ENCODE results near the gene LYPD1.
"Not testable (repeated sequence)": the region's sequence is repeated elsewhere in the genome, so short reads cannot be mapped to it uniquely, and the experiment has no call there.

Gene LYPD1, protein sequence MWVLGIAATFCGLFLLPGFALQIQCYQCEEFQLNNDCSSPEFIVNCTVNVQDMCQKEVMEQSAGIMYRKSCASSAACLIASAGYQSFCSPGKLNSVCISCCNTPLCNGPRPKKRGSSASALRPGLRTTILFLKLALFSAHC

DNA sequence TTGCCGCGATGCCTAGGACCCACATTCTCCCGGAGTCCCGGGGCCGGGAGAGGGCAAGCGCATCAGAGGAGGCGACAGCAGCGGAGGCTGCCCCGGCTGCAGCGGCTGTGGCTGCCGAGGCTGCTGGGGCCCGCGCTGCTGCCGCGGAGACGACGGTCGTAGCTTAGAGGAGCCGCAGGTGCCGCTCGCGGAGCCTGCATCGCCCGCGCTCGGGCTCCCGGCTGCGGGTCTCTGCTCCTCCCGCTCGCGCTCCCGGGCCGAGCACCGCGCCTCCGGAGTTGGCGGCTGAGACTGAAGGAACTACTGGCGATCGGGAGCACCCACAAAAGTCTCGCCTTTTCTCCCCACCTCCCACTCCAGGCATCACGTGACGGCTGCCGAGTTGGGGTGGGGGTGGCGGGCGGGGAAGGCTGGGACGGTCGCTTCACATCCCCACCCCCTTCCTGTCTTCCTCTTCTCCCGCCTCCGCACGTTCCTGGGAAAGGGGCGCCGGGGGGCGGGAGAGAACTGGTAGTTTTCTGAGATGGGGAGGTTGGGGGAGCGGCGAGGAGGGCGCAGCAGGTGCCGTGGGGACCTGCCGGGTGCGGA lies at the start of gene LYPD1:
LYPD1 (minus strand) TSS at position 298 of the 588 bp plus-strand sequence; CDS start at position 25, 273 bp downstream.
- no peak for DNase-seq

DNA sequence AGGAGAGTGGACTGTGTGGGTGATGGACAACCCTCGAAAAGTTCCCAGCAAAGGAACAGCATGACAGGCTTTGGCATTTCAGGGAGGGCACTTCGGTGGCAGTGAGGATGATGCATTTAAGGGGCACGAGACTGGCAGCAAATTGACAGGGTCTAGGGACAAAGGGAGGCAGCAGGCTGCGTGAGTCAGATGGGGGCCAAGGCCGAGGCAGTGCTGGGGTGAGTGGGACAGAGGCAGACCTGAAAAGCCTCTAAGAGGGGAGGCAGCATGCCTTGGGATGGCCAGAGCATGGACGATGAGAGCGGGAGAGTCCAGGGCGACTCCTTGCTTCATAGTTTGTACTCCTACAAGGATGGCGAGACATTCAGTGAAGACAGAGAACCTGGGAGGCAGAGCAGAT lies 49.5 kb upstream of the LYPD1 start:
- no peak for DNase-seq

DNA sequence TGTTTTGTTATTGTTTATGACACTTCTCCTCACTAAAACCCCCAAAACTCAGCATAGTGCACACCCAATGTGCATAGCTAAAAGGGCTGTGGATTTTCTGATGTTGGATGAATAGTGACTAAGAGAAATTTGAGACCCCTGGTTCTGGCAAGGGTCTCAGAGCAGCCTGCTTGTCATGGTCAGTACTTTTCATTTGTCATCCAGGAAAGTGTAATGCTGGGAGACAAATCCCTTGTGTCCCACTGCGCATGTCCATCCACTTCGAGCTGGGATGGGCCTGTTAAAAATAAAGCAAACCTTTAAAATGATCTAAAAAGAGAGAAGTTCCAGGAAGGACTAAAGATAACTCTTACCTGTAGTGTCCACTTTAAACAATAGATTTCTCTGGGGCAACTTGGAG lies 46.9 kb upstream of the LYPD1 start:
- no peak for DNase-seq

DNA sequence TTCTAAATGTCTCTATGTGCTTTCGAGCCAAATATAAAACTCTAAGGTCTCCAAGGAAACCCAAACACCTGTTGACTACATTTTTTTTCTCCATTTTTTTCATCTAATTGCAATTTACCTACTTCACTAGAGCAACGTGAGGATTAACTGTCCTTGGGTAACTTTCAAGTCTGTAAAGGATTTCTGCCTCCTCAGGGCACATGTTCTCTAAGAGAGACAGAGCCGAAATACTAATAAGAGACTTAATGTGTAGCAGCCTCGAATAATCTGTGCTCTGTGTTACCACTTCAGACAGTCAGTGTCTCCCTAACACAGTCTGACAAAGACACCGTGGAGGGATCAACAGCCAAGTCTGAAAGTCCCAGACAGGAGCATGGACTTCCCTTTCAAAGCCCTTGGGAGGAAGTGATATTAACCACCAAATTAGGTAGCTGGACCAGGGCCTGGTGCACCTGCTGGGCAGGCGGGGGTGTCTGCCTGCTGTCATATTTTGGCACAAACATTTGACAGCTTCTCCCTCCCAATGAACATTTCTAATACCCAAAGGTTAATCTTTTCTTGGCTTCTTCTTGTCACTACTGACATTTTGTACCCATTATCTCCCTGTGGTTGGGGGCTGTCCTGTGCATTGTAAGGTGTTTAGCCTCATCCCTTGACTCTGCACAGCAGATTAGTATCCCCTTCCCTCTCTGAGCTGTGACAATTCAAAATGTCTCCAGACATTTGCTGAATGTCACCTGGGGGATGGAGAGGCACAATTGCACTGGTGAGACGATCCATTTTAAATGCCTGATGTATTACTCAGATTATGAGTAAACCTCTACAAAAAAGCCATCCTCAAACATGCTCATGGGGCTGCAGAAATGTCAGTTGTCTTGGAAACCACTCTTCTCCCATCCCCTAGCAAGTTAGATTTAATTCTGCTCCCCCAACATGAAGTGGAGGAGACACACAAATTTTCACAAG lies 45.7 kb upstream of the LYPD1 start:
- no peak for DNase-seq

GRCh38 chr2:132703396-132703795 lies 33.4 kb upstream of the LYPD1 start:
- no peak for DNase-seq

DNA sequence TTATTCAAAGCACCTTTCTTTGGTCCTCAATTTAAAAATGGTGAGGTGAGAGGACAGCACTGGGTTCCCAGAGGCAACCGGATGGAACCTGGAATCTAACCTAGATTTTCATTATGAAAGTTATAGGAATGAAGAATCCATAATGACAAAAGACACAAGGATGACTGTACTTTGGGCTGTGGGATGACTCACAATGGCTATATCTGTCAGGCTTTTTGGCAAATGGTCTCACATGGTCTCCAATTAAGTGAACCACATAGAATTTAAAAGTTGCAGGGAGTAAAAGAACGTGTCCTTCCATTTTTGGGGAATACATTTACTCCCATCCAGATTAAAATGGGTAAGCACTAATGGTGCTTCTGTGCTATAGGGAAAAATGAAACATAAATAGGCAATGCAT lies 31.8 kb upstream of the LYPD1 start:
- no peak for DNase-seq

GRCh38 chr2:132699802-132700201 lies 29.8 kb upstream of the LYPD1 start:
- DNase-seq: not testable (repeated sequence)

DNA sequence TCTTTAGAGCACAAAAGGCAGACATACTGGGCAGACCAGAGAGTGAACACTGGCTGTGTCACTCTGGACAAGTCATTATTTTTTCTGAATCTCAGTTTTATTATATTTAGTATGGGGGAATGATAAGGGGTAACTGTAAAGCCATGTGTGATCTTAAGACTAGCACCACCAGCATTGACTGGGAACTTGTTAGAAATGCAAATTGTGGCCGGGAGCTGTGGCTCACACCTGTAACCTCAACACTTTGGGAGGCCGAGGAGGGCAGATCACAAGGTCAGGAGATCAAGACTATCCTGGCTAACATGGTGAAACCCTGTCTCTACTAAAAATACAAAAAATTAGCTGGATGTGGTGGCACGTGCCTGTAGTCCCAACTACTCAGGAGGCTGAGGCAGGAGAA lies 28.3 kb upstream of the LYPD1 start:
- not testable (repeated sequence) for DNase-seq

DNA sequence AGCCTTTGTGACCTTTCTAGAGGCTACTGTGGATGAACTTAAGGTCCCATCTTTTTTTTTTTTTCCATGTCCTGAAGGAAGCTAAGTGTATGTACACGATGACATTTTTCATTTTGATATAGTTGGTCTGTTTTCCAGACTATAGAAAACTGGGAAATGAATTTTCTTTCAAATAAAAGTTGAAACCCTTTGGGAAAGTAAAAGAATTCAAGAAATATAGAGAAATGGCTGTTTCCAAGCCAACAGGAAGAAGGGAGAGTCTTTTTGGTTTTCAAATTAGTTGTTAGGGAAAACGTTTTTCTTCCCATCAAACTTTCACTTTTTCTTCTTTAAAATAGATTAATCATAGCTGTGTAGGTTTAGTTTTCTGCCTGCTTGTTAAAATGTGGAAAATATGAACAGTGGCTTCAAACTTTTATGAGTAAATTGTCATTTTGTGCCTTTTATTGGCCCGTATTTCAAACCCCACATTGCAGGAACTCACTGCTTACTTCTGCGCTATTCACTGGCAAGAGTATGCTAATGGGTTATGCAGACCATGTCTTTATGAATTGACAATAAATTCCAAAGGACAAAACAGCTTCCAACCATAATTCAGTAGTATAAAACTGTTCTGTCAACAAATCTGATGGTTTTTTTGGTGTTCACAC lies 27.7 kb upstream of the LYPD1 start:
- DNase-seq: no peak

- no peak for DNase-seq
Observed at GRCh38 chr2:132692816-132693215, 22.8 kb upstream of the LYPD1 start.

DNA sequence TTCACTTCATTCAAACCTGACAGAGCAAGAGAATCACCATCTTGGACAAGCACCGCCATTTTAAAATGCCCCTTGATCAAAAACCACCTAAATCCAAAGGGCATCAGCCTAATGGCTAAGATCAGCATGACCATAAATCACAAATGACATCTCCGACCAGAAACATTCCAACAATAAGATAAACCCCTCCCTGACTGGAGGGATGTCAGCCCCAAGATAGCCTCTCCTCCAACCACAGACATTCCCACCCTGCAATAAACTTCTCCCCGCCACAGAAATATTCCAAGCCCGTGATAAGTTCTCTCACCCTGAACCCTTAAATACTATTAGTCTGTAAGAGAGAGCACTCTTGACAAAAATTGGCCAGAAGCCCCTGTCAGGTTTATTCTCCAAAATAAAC lies 21.6 kb upstream of the LYPD1 start:
- DNase-seq: no peak

DNA sequence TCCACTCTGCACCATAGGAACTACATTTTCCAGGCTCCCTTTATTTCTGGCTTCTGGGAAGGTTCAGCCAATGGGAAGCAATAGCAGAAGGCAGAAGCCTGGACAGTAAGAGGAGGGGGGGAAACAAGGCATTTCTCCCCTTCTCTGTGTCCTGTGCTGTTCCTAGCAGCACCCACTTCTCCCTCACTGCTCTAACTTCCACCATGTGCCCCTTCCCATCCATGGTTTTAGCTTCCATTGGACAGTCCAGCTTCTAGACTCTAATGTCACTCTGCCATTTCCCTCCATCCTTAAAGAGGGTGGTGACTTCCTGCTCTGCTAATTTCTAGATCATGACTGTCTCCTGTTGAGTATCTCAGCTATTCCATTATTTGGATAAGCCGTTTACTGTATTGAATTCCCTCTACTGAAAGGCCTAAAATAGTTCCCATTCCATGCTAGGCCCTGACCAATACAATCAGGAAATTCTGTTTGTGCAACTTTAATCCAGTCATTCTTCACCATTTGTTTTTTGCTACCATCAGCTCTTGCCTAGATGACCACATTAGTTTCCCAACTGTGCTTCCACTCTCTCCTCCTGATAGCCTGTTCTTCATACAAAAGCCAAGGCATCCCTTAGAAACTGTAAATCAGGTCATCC lies 20.8 kb upstream of the LYPD1 start:
- no peak for DNase-seq

GRCh38 chr2:132681766-132682165 lies 11.8 kb upstream of the LYPD1 start:
- DNase-seq: no peak

DNA sequence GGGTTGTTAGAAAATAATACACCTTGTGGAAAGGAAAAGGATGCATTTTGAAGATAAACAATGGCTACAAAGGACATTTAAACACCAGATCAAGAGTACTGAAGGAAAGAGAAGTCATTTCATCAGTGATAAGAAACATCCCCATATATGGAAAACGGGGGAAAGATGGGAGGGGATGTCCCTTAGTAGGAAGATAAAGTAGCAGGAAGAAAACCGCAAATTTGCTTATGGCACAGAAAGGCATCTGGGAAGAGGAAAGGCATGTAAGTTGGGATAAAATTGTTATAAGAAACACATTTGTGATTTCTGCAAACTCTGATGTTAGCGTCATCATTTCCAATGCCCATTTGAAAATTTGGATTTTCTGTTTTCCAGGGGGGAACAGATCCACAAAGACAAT lies 10.5 kb upstream of the LYPD1 start:
- DNase-seq: no peak

GRCh38 chr2:132678483-132678882 lies 8.5 kb upstream of the LYPD1 start:
- no peak for DNase-seq

DNA sequence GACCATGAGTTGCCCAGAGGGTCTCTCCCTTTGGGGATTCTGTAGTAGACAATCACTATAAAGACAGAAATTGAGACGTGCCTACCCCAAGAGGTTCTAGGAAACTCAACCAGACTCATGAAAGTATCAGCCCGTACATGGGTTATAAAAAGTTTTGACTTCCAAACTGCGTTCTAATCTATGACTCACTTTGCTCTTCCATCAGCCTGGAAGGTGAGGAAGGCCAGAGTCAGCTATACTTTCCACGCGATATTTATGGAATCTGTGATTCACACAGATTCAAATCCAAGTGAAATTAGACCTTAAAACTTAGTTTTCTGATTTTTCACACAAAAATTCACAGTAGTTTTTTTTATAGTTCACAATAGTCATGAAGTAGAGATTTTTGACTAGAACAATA lies 7.7 kb upstream of the LYPD1 start:
- DNase-seq: no peak

- DNase-seq: no peak
Observed at GRCh38 chr2:132676999-132677398, 7.0 kb upstream of the LYPD1 start.

DNA sequence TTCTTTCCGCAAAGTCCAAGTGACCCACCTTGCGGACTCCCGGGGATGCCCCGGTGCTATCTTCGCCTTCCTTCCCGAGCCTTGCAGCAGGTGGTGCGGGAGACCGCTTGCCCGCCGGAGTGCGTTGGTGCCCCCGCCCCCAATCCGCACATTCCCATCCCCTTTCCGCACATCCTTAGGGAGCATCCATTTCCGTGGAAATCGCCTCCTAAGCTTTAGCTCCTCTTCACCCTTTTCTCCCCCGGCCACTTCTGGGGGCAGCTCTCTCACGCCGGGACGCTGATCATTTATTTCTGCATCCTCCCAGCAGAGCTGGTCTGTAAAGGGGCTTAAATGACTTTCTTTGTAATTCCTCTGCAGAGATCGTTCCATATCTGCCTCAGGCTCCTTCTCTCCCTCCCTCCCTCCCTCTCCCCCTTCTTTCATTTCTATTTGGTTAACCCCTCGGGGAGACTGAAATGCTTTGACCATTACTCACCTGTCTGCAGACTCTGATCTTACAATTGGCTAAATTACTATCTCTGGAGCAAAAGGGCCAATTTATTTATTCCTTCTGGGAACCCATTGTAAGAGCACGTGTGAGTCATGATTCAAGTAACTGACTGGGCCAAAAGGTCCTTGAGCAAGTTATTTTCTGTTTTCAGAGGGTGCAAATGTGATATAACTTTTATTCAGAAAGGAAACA lies 1.3 kb upstream of the LYPD1 start:
- DNase-seq: no peak

DNA sequence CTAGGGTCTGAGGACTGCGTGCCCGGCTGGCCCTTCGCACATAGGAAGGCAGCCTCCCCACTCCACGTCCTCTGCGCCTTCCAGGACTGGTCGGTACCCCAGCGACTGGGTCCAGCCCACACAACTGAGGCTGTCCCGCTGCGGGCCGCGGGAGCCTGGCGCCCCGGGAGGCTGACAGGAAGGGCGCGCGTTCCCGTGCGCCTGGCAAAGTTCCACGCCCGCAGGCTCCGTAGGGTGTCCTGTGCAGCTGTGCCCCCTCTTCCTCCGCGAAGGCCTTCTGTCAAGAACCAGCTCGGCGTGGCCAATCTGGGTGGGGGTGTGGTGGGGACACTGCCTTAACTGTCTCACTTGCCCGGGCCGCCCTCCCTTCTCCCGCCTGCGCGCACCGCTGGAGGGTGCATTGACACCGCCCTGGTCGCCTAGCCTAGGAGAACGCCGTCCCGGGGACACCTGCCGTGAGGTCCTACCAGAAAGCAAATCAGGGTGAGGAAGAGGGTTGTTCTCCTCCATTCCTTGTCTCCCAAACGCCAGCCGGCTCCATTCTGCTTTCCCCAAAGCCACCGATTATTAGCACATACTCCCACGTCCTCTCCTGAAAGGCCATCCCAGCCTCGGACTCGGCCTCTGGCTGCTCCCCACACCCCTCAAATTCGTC lies 618 bp upstream of the LYPD1 start:
- no peak for DNase-seq

- no peak for DNase-seq
Observed at GRCh38 chr2:132668987-132669907, 758 bp downstream of the LYPD1 start.
